NCI-H1694 (cell line): ENCODE data around the gene NAV2.
A peak's percentile ranks its signal among the peaks of the same experiment; 100 is the strongest.

ENCODE experiments used
- DNase-seq: peaks from one replicate; lab custom pipeline; 2025; lab: John Stamatoyannopoulos, UW

The NAV2 gene

DNA sequence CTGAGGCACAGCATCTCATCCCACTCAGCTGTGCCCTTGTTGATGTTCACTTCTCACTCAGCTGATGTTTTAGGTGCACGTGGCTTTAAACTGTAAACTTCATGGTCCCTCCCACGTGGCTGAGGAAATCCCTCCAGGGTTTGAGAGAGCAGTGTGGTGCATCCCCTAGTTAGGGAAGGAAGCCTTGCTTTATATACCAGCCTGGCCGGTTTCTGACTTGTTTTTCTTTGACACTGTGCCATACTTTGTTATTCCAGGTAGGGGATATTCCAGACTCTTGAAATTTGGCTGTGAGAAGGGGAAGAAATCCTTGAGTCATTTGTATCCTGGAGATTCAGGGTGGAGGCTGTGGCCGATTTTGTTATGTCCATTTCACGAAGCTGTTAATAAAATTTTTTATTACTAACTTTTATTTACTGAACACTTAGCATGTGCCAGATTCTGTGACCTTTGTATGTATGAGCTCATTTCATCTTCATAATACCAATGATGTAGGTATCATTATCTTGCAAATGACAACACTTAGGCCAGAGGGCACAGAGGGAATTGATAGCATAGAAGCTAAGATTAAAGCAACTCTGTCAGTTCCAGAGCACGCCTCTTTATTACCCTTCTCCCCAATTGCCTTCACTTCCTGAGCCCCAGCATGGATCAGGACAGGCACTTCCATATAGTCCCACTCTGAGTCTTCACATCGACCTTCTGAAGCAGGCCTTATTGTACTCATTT is 116.6 kb downstream of the NAV2 start:
- no peak for DNase-seq

DNA sequence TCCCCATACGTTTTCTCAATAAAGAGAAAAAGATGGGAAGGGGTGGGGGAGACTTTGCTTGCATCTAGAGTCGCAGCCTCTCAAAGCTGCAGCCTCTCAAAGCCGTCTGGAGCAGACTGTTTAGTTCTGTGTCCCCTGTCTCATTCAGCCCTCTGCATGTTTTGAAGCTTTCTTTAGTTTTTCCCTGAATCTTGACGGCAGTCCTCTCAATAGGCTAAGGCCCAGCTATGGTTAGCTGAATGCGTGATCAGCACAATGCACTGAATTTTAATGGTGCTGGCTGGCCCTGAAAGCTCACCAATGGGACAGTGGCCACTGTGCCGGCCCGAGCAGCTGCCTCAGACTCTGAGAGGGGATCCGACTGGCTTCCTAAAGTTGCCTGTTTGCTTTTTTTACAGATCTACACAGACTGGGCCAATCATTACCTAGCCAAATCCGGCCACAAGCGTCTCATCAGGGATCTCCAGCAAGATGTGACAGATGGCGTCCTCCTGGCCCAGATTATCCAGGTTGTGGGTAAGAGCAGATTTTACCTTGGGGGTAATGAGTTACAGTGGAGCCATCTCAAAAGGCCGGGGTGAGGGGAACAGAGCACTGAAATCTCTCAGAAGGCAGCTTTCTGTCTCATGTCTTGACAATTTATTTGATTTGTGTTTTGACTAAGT is 119.6 kb downstream of the NAV2 start:
- no peak for DNase-seq

DNA sequence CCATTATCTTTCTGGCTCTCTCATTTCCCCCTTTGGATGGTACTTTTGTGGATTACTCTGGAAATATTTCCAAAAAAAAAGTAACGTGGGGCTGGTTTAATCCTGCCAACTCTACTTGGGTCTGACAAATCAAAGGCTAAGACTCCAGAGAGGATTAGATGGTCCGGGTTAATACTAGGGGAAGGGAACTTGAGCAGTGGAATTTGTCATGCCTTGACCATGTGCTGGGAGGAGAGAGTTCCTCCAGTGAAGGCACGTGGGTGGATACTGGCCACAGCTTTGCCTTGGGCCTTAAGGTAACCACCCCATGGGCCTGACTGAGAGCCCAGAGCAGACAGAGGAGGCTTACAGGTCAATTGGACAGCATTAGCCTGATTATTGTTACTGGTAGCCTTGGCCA is 120.3 kb downstream of the NAV2 start:
- DNase-seq: no peak

DNA sequence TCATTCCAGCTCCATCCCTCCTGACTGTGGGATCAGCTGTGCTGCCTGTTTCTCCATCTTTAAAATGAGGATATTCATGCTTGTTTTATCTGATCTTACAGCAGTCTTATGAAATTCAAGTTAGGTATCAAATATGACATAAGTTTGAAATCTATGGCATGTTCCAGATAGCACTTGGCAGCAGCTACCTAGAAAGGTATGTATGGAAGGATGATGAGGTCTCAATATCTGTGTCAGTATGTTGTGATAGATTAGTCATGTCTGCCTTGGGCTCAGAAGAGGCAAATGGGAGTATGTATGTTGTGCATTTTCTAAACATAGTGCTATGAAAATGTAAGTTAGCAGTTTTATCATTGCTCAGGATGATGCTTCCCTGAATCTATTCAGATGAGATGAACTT is 122.1 kb downstream of the NAV2 start:
- DNase-seq: no peak

DNA sequence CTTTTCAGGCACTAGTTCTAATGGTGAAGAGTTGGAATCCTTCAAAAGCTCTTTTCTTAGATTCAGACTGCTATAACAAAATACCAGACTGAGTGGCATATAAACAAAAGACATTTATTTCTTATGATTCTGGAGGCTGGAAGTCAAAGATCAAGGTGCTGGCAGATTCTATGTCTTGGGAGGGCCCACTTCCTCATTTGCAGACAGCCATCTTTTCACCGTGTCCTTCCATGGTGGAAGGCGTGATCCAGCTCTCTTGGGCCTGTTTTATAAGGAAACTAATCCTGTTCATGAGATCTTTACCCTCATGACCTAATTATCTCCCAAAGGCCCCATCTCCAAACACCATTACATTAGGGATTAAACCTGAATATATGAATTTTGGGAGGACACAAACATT is 124.0 kb downstream of the NAV2 start:
- DNase-seq: no peak

DNA sequence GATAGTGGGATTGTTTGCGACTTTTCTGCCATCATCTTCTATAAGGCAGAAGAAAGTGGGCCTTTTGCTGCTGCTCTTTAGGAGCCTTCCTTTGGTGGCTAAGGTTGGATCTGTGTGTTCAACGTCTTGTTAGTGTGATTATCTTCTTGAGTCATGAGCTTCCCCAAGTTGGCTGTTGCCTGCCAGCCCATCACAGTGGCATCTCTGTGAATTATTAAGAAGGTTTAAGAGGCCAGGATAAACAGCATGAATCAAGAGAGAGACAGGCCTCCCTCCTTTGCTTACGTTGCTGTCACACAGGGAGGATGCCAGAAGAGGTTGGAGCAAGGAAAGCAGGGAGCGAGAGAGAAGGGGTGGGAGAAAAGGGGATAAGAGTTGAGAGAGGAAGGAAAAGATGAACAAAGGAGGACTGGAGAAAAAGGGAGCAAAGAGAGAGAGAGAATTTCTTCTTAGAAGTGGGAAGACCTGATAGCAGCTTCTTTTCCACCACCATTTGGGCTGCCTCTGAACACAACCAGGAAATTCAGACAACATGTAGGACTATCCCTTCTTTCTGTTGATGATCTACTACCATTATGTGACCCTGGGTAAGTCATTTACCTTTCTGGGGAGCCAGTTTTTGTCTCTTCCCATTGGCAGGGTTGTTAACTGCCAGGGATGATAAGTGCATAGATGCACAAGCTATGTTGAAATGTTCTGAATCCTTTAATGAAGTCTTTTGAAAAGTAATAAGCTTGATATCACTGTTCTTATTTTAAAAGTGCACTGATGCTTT is 126.5 kb downstream of the NAV2 start:
- DNase-seq: no peak

DNA sequence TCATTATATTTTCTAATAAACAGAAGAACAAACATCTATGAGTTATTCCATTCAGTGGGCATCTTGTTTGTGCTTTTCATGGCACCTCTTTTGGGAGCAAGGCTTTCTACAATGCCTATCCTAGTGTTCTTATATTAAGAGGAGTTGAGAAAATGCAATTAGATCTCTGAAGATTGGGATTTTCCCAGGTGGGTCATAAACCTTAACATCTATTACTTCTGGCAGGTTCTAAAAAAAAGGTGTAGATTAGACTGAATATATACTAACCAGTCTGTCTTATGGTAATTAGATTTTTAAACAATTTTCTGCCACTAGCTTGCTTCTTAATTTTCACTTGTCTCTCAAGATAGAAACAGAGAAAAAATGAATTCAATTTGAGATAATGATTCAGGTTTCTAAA is 128.3 kb downstream of the NAV2 start:
- DNase-seq: no peak

DNA sequence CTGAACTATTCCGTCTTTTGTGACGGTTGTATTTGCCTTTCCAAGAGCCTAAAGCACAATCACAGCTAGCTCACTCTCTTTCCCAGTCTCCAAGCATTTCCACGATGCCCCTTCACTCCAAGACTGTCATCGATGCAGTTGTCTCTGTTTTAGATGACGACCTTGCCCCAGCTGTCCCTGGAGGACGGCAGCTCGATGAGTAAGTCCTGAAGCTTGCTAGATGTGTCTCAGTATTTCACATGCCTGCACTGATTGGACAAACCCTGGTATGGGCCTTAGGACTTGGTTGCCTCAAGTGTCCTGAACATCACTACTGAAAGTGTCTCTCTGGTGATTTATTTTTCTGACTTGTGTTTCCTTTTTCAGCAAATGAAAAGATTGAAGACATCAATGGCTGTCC is 129.9 kb downstream of the NAV2 start:
- DNase-seq: no peak

DNA sequence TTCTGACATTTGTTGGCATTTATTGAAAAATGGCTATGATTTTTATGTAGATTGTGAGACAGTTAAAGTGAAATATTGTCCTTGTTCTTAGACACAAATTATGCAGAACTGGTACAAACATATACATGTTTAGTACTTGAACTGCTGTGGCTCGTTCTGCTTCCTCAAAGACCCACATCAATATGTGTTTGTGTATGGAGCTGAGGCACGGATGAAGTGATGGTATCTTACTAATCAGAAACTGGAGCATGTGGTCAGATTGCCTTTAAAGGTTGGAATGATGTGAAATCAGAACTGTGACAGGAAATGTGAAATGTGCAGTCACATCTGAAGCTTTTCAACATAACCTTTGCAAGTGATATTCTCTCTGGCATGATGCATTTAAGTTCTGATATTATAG is 130.4 kb downstream of the NAV2 start:
- no peak for DNase-seq

DNA sequence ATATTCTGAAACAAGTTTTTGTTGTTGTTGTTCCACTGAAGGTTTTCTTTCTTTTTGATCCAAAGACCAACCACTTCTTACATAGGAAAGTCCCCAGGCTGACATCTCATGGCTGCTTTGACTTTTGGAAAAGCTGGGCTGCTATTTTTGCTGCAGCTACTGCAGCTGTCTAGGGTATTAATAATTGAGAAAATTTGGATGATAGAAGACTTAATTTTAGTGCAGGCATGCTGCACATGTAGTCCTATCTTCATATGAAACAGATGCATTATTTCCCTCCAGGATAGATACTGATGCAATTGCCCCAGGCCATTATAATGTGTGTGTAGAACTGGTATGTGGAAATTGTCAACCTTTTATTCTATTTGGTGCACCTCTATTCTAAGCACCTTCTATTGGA is 131.4 kb downstream of the NAV2 start:
- DNase-seq: no peak

DNA sequence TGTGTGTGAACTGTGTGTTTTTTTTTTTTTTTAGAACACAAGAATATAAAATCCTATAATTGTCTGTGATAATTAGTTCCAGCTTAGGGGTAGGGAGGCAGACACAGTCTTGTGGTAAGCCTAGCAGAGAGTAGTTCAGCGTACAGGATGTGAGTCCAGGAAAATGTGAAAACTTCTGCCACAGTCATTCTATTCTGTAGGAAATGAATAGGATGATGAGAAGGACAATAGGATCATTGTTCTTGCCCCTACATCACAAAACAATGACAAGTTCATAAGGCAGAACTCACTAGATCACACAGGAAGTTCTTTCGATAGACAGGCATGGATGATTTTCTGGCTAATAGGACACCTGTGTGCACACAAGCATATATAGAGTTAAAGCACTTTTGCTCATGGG is 132.2 kb downstream of the NAV2 start:
- no peak for DNase-seq

DNA sequence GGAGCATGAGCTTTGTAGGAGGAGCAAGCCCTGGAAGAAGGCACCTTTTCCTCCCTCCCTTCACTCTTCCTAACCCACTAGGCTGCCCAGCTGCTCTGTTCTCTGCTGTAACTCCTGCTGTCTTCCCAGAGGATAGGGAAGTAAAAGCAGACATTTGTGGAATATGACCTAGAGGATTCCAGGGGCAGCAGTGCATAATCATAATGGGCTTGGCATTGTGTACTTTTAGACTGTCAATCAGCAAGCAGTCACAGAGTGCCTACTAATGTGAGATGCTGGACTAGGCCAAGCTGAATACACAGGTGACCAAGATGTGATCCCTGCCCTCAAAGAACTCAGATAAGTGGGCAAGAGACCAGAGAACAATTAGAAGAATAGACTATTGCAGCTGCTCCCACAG is 133.0 kb downstream of the NAV2 start:
- DNase-seq: no peak

DNA sequence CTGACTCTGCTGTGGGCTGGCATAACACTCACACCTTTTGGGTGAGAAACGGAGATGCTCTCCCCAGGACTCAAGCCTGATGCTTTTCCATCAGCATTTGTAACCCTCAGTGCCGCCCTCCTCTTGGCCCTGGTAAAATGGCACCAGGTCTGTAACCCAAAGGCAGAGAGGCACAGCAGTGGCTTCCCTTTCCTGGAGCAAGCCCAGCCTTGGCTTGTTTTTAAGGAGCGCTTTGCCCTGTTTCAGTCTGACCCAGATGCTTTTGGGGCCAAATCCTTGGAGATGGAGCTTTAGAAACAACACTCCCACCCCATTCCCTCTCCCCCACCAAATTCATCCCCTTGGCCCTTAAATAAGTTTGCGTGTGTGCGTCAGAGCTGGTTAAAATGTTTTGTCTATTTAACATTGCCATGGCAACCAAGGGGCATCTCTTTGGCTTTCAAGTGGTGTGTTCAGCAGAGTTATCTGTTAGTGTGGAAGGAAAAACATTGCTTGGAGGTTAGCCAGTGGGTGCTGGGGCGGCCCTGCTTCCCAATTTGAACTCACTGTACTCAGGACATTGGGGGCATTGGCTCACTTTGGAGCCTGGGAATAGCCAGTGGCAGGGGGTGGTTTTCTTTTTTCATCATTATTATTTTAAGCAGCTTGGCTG is 134.1 kb downstream of the NAV2 start:
- no peak for DNase-seq

DNA sequence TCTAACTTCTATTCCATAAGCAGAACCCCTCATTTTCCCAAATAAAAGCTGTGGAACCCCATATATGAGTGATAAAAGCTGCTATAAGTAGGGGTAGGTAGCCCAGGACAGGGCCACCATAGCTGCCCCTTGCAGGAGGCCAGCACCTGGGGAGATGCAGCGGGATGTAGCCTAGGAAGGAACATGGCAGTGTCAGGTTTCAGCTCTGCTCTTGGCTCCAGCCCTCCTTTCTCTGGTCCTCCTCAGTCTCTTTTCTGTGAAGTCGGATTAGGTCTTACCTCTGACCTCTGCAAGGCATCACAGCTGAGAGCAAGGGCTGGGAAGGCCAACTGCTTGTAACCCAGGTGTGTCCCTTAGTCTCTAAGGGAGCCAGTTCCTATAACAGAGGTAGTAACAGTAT is 135.6 kb downstream of the NAV2 start:
- DNase-seq: no peak

DNA sequence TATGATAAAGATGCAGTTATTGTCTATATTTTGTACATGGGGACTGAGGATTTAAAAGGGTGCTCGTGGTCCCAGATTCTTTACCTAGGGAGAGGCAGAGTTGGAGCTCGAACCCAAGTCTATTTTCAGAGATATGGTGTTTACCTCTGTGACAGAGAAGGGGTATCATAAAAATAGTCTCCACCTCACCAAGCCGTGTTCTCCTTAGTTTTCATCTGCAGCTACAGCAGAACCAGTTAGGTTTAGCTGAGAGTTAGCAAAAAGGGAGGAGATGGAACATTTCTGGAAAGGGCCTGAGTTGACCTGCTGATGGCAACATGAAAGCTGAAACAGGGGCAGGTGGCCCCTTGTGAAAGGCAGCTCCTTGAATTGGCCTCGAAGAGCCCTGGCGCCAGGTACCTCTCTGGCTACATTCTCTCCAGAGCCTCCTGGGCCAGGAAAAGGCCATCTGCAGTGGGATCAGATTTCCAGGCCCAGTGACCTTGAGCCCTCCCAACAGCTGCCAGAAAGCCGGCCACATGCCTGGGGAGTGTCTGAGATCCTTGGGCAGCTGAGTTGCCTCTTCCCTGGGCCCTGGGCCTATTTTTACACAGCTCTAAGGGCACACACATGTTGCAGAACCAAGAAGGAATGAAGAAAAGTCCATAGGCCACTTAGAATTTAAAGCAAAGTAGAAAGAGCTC is 136.6 kb downstream of the NAV2 start:
- DNase-seq: no peak

DNA sequence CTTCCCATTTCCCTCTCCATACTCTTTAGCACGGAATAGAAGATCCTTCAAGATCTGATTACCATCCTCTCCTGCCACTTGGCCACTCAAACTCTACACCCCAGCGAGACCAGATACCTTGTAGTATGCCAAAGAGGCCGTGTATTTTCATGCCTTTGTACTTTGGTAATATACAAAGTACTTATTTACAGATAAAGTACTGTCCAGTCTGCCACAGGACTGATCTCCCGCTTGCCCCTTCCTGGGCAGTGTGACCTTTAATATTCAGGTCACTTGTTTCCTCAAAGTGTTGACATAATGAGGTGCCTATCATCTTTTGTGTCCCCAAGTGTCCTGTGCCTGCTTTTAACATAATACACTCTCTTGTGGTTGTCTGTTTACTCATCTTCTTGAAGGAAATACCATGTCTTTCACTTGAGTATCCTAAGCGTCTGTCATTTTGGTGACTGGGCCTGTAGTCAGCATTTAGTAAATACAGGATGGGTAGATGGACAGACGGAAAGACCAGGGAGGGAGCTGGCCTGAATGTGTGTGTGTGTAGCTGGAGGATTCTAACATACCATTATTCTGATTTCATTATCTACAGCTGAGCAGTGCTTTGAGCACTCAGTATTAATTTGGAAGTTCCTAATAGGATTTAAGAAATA is 137.4 kb downstream of the NAV2 start:
- DNase-seq: no peak

DNA sequence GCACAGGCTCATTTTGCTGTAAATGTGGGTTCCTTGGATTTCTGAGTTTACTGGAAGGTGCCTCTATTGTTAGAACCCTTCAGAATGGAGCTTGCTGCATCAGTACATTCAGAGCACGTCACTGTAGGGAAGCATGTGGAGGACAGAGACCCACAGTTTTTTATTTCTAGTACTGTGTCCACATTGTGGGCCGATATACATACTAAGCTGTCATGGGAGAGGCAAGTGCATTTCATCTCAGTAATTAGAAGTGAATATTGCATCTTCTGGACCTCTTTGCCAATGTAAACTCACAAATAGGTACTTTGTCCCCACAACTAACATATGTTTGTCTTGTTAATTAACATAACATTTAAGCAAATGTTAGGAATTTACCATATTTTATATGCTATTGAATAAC is 139.7 kb downstream of the NAV2 start:
- DNase-seq: no peak

DNA sequence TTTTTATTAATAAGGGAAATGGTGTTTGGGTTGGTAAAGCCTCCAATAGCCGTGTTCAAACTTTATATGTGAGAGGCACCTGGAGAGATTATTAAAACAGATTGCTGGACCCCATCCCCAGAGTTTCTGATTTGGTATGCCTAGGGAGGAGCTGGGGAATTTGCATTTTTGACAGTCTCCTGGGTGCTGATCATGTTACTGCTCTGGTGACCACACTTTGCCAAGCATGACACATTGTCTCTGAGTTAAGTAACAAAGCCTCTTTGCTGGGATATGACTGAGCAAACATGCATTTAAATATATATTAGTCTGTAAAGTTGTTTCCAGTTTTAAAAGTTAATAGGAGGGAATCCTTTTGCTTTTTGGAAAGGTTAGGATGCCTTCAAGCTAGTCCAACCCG is 140.4 kb downstream of the NAV2 start:
- no peak for DNase-seq

DNA sequence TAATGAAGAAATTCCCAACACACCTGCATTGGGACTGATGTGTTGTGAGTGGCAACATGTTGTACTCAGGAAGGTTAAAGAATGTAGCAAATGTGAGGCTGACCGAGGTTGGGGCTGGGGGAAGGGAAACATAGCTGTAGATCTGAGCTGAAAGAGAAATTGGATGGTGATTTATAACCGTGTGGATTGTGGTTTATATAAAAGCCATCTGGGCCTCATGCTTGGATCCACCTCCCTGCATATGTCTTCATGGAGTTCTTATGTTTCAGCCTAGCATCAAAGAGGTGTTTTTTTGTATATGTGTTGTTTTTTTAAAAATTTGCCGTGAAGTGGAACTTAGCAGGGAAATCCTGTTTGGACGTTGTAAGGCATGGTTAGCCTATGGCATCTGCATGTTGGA is 141.3 kb downstream of the NAV2 start:
- DNase-seq: peak; percentile 19

DNA sequence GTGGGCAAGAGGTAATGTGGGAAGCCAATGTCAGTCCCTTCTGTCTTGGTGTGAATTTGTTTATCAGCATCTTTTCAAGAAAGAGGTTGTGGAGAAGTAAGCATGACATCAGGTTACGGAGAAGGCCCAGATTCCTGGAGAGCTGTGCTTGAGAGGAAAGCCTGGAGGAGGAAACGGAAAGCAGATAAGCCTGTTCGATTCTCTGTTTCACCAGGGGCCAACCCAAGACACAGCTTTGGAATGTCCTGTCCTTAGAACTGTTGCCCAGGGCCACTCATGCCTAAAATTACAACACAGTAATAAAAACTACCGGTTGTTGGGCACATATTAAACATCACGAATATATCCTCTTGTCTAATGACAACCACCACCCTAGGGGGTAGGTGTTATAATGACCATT is 148.5 kb downstream of the NAV2 start:
- no peak for DNase-seq

DNA sequence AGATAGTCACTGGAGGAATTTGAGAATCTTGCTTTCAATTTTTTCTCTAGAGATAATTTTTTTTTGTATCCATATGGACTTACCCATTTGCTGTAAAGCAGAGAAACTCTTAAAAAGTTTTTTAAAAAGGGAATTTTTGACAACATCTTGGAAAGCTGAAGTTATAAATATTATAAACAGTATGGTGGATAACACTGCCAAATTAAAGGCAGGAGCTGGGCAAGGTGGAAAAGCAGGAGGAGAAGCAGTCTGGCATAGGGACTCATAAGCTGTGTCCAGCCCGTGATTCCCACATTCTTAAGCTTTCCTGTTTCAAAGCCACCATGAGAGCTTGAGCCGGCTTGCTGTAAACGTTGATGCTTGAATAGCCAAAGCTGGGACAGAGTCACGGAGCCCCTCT is 149.5 kb downstream of the NAV2 start:
- no peak for DNase-seq
